LNCaP clone FGC (cell line): ENCODE measurements around the gene SORBS1.

Experiments used
- DNase-seq: peaks from one replicate; pipeline ENCODE4 v3.0.0-alpha.2; 2011; ENCODE audit warnings: low read depth
- H3K4me3 ChIP-seq: 2 replicates; pipeline ENCODE4 v1.5.1; 2011; ENCODE audit warnings: mild to moderate bottlenecking, low read depth, low read length, control low read depth
- TF ChIP-seq, protein P1 (sequence below): IDR thresholded peaks from 2 replicates; pipeline ENCODE4 v1.5.1; 2012; ENCODE audit warnings: mild to moderate bottlenecking; ENCODE audit not compliant: control insufficient read depth, insufficient read depth; ENCODE audit errors: extremely low read depth

The SORBS1 gene

DNA sequence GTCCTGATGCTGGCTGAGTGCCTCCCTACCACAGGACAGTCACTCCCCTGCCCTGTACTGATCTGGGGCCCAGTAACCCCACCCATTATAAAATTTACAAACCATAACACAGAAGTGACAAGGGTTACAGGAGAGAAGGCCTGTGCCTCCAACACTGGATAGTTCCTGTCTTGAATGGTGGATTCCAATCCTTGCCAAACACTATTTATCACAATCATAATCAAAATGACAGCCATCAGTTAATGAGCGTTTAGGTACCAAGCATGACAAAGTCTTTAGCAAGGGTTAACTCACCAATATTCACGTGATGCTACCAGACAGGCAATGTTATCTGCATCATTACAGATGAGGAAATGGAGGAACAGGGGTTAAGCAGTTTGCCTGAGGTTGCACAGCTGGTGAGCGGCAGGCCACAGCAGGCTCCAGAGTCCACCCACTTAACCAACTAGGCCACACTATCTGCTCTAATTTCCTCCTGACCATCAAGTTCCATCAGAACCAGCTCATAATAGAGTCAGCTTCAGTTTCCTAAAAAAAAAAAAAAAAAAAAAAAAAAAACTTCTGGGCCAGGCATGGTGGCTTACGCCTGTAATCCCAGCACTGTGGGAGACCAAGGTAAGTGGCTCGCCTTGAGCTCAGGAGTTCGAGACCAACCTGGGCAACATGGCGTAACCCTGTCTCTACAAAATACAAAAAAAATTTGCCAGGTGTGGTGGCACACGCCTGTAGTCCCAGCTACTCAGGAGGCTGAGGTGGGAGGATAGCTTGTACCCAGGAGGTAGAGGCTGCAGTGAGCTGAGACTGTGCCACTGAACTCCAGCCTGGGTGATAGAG is 284.6 kb downstream of the SORBS1 start:
- H3K4me3 ChIP-seq: no peak overlapping the region
- TF ChIP-seq, protein P1, sequence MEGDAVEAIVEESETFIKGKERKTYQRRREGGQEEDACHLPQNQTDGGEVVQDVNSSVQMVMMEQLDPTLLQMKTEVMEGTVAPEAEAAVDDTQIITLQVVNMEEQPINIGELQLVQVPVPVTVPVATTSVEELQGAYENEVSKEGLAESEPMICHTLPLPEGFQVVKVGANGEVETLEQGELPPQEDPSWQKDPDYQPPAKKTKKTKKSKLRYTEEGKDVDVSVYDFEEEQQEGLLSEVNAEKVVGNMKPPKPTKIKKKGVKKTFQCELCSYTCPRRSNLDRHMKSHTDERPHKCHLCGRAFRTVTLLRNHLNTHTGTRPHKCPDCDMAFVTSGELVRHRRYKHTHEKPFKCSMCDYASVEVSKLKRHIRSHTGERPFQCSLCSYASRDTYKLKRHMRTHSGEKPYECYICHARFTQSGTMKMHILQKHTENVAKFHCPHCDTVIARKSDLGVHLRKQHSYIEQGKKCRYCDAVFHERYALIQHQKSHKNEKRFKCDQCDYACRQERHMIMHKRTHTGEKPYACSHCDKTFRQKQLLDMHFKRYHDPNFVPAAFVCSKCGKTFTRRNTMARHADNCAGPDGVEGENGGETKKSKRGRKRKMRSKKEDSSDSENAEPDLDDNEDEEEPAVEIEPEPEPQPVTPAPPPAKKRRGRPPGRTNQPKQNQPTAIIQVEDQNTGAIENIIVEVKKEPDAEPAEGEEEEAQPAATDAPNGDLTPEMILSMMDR: no peak
- no peak for DNase-seq

DNA sequence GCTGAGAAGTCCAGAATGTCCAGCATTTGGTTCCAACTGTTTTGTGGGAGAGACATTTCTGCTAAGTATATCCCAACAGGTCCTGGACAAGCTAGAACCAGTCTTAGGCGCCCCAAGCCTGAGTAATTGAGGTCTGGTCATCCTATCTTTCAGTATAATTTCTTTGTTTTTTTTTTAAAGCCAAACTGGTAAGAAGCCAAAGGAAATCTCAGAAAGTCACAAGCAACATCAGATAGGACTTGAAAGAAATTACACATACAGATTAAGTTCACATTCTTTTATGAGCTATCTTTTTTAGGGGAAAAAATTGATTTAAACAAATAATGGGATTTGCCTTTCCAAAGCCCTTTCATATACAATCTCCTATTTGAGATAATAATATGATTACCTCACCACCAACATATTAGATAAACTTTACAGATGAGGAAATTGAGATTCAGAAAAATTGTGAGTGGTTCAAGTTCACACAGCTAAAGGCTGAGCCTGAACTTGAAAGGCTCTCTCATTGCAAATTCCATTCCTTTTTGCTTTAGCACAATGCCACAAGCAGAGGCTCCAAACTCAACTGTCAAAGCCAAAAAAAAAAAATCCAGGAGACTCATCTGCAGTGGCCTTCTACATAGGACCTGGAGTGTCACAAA is 285.3 kb downstream of the SORBS1 start:
- DNase-seq: no peak
- TF ChIP-seq, protein P1: no peak
- no peak overlapping the region for H3K4me3 ChIP-seq

DNA sequence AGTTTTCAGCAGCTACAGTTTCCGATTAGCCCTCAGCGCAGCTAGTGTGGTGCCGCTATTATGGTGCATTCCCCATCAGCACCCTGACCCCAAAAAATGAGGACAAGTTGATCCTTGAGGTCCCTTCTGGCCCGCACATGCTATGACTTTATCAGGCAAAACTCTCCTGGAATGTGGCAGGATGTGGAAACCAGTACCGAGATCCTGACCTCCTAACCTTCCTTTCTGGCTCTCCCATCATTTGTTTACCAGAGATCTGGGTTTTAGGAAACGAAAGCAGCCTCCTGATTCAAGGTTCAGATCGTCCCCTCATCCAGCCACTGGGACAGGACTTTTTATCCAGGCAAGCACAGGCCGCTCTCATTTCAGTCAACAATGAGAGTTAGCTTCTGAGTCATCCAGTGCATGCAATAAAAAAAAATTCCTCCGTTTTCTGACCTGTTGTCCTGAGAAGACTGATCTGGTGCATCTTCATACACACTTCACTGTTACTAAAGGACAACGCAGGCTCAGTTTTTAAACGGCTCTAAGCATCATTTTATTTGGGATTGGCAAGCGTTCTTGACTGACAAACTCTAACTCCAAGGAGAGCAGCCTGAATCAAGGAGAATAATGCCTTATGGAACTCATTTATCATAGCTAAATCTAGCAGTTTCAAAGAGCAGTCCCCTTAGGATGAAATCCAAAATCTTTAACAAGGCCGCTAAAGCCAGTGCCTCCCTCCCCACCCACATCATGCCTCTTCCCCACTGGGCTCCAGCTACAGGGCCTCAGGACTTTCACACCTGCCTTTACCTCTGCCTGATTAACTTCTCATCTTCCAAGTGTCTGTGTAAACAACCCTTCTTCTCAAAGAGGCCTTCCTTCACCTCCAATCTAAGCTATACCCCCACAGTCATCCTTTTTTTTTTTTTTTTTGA is 287.5 kb downstream of the SORBS1 start:
- no peak overlapping the region for H3K4me3 ChIP-seq
- TF ChIP-seq, protein P1: no peak
- DNase-seq: peak; percentile 27

DNA sequence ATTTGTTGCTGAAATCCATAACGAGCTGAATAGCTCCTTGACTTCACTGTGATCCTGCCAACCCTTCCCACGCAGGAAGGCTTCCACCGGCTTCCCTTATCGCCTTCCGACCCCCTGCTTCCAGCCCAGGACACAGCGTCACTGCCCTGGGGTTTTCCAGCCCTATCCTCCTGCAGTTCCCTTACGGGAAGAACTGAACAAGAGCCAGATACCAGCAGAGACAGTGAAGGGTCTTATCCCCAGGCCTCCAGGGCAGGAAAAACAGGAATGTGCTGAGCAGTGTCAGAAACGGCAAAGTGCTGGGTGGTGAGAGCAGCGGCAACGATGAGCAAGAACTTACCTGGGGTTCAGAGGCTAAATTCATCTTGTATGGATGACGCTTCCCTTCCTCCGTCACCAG is 292.7 kb downstream of the SORBS1 start:
- TF ChIP-seq, protein P1: no peak
- DNase-seq: no peak
- H3K4me3 ChIP-seq: no peak overlapping the region

DNA sequence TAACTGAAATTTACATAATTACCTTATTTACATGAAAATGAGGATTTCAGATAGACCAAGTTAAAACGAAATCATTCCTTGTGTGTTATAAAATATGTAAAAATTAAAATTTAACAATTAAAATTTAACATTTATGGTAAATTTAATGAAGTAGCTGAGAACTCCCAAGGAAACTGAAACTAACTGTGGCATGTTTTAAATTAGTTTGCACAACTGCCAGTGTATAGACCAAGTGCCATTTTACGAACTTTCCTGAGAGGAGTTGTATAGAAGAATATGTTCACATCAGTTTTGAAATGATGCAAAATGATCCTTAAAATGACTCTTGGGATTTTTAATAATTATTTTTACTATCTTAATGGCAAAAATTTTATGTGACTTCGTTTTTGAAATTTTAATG is 293.9 kb downstream of the SORBS1 start:
- TF ChIP-seq, protein P1: no peak
- H3K4me3 ChIP-seq: no peak overlapping the region
- DNase-seq: no peak

DNA sequence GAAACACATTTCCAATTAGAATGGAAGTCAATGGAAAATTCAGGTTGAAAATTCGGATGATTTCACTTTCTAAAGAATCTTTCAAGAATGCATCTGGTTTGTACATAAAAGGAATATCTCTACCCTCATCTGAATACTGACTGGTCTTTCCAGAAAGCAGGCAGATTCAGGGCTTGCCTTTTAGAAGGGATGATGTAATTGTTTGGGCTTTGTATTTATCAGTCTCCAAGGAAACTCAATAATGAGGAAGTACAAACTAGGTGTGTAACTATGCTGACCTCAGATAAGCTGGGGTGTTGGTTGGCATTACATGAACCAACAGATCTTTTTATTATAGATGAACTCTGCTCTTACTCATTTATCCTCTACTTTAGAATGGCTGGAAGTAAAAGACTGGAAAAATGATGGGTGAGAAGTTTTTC is 294.5 kb downstream of the SORBS1 start:
- peak; percentile 86 for DNase-seq
- no peak overlapping the region for H3K4me3 ChIP-seq
- TF ChIP-seq, protein P1: no peak
